ENCODE results near the gene GRM8.

Gene GRM8

DNA sequence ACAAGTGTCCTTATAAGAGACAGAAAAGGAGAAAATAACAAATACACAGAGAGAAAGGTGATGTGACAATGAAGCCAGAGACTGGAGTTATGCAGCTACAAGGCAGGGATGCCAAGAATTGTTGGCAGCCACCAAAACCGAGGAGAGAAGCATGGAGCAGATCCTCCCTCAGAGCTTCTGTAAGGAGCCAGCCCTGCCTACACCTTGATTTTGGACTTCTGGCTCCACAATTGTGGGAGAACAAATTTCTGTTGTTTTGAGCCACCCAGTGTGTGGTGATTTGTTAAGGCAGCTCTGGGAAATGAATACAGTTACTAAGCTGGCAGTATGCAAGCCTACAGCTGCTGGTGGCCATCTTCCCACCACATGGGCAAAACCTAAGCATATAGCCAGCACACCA is 163.6 kb downstream of the GRM8 start:
- no peak for TF ChIP-seq CTCF (IDR thresholded peaks at IDR 0.05; ENCODE audit: insufficient read depth, missing control alignments)
- FAIRE-seq (no peak), DNase-seq (ENCODE audit: insufficient read length, low spot score) (no peak)

DNA sequence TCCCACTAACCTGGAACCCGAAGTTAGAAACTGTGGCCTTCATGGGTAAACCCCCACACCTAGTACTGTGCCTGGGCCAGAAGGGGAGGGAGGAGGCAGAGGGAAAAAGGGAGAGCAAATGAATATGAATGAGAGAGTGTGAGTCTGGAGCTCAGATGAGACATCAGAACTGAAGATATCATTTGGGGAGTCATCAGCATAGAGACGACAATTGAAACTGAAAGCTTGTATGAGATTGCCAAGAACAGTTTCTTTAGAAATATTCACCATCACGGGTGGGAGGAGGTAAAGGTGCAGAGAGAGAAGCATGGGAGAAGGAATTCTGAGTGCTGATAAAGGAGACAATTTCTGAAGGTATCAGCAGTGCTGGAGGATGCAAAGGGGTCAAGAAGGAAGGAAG is 171.2 kb downstream of the GRM8 start:
- FAIRE-seq, result no peak
- no peak for TF ChIP-seq CTCF (IDR thresholded peaks at IDR 0.05; ENCODE audit: insufficient read depth, missing control alignments)
- no peak for DNase-seq (ENCODE audit: insufficient read length, low spot score)

DNA sequence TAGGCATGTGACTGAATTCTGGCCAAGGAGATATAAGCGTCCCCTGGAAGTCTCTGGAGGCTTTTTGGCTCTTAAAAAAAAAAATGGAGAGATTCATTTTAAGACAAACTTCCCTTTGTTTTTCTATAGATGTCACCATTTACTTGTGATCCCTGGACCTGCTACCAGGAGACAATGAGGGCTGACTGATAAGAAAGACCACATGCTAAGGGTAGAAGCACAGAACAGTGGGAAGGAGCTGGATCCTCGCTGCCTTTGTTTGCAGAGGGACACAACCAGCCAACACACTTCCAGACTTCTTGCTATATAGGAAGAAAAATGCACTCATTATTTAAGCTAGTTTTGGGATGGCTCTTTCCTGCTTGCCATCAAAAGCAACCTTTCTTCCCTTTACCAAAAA is 172.2 kb downstream of the GRM8 start:
- DNase-seq (ENCODE audit: insufficient read length, low spot score) (no peak), FAIRE-seq (no peak)
- no peak for TF ChIP-seq CTCF (IDR thresholded peaks at IDR 0.05; ENCODE audit: insufficient read depth, missing control alignments)

GRCh38 chr7:127066974-127067373 is 185.8 kb downstream of the GRM8 start:
- no peak for FAIRE-seq
- DNase-seq (ENCODE audit: insufficient read length, low spot score), result no peak
- no peak for TF ChIP-seq CTCF (IDR thresholded peaks at IDR 0.05; ENCODE audit: insufficient read depth, missing control alignments)

DNA sequence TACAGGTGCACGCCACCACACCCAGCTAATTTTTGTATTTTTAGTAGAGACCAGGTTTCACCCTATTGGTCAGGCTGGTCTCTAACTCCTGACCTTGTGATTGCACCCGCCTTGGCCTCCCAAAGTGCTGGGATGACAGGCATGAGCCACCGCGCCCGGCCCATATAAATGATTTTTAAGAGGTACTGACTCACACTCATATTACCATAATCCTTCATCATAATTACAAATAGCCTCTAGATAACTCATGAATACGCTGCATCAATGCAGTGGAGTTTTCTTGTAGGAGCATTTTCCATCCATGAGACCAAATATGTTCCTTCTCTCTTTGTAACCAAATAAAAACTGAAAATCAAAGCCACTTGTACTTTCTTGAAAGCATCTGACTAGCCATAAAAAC is 193.3 kb downstream of the GRM8 start:
- no peak for DNase-seq (ENCODE audit: insufficient read length, low spot score)
- no peak for TF ChIP-seq CTCF (IDR thresholded peaks at IDR 0.05; ENCODE audit: insufficient read depth, missing control alignments)
- FAIRE-seq, result no peak

- no peak for FAIRE-seq
These were observed 194.8 kb downstream of the GRM8 start for GRCh38 chr7:127057918-127058317.

DNA sequence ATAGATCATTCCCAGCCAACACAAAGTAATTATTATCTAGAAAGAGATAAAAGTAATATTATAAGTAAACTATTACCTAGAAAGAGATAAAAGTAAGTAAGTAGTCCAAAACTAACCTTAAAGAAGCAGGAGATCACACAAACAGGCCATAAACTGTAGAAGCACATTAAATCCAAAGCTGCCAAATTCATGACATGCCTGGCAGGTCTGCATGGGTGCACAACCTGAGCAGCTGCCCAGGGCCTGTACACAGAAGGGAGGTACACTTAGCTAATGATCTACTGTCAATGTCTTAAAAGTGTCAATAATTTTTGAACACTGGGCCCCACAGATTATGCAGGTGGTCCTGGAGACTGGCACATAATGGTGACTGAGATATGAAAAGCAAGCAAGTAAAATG is 196.5 kb downstream of the GRM8 start:
- TF ChIP-seq CTCF (IDR thresholded peaks at IDR 0.05; ENCODE audit: insufficient read depth, missing control alignments), result no peak
- FAIRE-seq (no peak), DNase-seq (ENCODE audit: insufficient read length, low spot score) (no peak)

More at GRCh38 chr7:127057918-127058317, 194.8 kb downstream of the GRM8 start:
- no peak for DNase-seq (ENCODE audit: insufficient read length, low spot score)
- no peak for TF ChIP-seq CTCF (IDR thresholded peaks at IDR 0.05; ENCODE audit: insufficient read depth, missing control alignments)
